Measurements from ENCODE around the gene TCEA3.

Gene TCEA3

DNA sequence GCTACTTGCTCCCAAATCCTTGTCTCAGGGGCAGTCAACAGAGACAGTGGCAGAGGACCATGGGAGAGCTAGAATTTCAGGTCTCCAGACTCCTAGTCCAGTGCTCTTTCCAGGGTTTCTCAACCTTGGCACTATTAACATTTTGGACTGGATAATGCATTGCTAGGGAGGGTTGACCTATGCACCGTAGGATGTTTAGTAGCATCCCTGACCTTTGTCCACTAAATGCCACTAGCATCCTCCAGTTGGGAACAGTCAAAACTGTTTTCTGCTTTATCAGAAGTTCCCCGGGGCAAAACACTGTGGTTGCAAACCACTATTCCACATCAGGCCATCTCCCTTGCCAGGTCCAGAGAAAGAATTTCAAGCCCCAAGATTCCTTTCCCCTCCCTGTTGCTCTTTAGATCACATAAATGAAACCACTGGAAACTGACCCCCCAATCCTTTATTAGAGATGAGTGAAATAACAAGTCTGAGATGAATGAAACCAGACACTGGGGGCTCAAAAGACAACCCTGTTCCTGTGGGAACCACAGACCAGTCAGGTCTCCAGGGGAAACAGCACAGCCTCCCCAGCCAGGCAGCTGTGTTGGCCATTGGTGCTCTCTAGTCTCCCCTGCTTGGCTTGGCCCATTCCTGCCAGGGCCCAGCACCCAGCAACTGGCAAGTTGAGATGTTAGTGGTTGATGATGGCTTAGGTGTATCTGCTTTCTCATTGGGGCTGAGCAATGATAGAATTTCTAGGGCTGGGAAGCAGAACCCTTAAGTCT lies 3.8 kb upstream of the TCEA3 start:
- TF ChIP-seq, protein P1, sequence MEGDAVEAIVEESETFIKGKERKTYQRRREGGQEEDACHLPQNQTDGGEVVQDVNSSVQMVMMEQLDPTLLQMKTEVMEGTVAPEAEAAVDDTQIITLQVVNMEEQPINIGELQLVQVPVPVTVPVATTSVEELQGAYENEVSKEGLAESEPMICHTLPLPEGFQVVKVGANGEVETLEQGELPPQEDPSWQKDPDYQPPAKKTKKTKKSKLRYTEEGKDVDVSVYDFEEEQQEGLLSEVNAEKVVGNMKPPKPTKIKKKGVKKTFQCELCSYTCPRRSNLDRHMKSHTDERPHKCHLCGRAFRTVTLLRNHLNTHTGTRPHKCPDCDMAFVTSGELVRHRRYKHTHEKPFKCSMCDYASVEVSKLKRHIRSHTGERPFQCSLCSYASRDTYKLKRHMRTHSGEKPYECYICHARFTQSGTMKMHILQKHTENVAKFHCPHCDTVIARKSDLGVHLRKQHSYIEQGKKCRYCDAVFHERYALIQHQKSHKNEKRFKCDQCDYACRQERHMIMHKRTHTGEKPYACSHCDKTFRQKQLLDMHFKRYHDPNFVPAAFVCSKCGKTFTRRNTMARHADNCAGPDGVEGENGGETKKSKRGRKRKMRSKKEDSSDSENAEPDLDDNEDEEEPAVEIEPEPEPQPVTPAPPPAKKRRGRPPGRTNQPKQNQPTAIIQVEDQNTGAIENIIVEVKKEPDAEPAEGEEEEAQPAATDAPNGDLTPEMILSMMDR (IDR thresholded peaks at IDR 0.05; ENCODE audit: poor library complexity, severe bottlenecking): no peak

DNA sequence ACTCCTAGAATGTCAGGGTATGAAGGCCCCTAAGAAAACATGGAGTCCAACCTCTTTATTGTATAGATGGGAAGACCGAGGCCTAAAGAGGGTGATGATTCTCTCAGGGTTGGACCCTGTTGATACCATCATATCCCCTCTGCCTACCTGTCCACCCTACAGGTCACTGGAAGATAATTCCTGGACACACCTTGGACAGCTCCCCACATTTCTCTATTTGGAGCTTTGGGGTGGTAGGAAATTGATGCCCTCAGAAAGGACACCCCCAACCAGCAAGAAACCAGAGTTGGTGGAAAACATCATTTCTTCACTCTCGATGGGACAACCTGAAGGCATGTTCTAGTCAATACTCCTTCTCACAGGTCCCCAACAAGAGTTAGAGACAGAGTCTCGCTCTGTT lies 3.0 kb upstream of the TCEA3 start:
- ATAC-seq (ENCODE audit: low read depth) (no peak), DNase-seq (ENCODE audit: low spot score) (no peak)
- Histone ChIP-seq H3K4me1 (ENCODE audit: insufficient read depth, poor library complexity, severe bottlenecking) (peaks cover 4% of the 10 kb centered on the region), H3K4me3 (ENCODE audit: severe bottlenecking) (no peak overlapping the region), H3K36me3 (ENCODE audit: low read depth) (peaks cover 9% of the 10 kb centered on the region), H3K27ac (ENCODE audit: poor library complexity, severe bottlenecking) (no peak overlapping the region), H3K27me3 (ENCODE audit: insufficient read depth, poor library complexity, severe bottlenecking) (no peaks in the 10 kb centered on the region), H3K9me3 (ENCODE audit: severe bottlenecking) (no peaks in the 10 kb centered on the region)
- TF ChIP-seq, protein P1 (IDR thresholded peaks at IDR 0.05; ENCODE audit: poor library complexity, severe bottlenecking): no peak

More for the DNA sequence above, 3.8 kb upstream of the TCEA3 start:
- Histone ChIP-seq H3K36me3 (ENCODE audit: low read depth) (peaks cover 12% of the 10 kb centered on the region), H3K27me3 (ENCODE audit: insufficient read depth, poor library complexity, severe bottlenecking) (no peaks in the 10 kb centered on the region), H3K4me1 (ENCODE audit: insufficient read depth, poor library complexity, severe bottlenecking) (peaks cover 3% of the 10 kb centered on the region), H3K4me3 (ENCODE audit: severe bottlenecking) (no peak overlapping the region), H3K27ac (ENCODE audit: poor library complexity, severe bottlenecking) (no peak overlapping the region), H3K9me3 (ENCODE audit: severe bottlenecking) (no peaks in the 10 kb centered on the region)
- DNase-seq (ENCODE audit: low spot score): no peak
- no peak for ATAC-seq (ENCODE audit: low read depth)

DNA sequence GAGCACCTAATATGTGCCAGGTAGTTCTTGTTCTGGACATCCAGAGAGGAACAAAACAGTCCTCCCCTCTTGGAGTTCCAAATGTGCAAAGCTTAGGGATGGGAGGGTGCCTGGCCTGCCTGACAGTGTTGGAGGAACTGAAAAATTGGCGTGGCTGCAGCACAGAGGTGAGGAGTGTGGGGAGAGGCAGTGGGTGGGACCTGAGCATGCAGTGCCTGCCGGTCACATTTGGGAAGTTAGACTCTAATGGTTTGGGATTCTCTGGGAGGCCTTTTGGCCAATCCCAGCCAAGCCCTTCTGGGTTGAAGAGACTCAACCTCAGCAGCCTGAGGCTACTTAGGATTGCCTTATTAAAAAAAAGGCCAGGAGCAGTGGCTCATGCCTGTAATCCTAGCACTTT lies 2.3 kb upstream of the TCEA3 start:
- TF ChIP-seq, protein P1 (IDR thresholded peaks at IDR 0.05; ENCODE audit: poor library complexity, severe bottlenecking): no peak
- DNase-seq (ENCODE audit: low spot score) (no peak), ATAC-seq (ENCODE audit: low read depth) (no peak)
- H3K4me1 ChIP-seq (ENCODE audit: insufficient read depth, poor library complexity, severe bottlenecking): peaks cover 4% of the 10 kb centered on the region
- H3K27ac ChIP-seq (ENCODE audit: poor library complexity, severe bottlenecking): no peak overlapping the region
- no peaks in the 10 kb centered on the region for H3K27me3 ChIP-seq (ENCODE audit: insufficient read depth, poor library complexity, severe bottlenecking)
- H3K9me3 ChIP-seq (ENCODE audit: severe bottlenecking): no peaks in the 10 kb centered on the region
- no peak overlapping the region for H3K4me3 ChIP-seq (ENCODE audit: severe bottlenecking)
- peaks cover 4% of the 10 kb centered on the region for H3K36me3 ChIP-seq (ENCODE audit: low read depth)

DNA sequence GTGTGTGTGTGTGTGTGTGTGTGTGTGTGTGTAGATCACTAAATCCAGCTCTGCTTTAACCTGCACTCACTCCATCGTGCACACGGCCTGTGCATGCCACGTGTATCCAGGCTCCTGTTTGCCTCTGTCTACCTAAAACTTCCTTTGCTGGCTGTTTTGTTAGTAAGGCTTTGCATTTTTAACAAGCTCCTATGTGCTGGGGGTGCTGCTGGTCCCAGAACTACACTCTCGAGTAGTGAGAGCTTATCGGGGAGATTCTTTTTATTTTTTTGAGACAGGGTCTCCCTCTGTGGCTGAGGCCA lies 596 bp upstream of the TCEA3 start:
- peaks cover 2% of the 10 kb centered on the region for H3K36me3 ChIP-seq (ENCODE audit: low read depth)
- DNase-seq (ENCODE audit: low spot score) (no peak), ATAC-seq (ENCODE audit: low read depth) (no peak)
- H3K27ac ChIP-seq (ENCODE audit: poor library complexity, severe bottlenecking): no peak overlapping the region
- peaks cover 4% of the 10 kb centered on the region for H3K4me1 ChIP-seq (ENCODE audit: insufficient read depth, poor library complexity, severe bottlenecking)
- no peaks in the 10 kb centered on the region for H3K27me3 ChIP-seq (ENCODE audit: insufficient read depth, poor library complexity, severe bottlenecking)
- no peaks in the 10 kb centered on the region for H3K9me3 ChIP-seq (ENCODE audit: severe bottlenecking)
- H3K4me3 ChIP-seq (ENCODE audit: severe bottlenecking): no peak overlapping the region
- TF ChIP-seq, protein P1 (IDR thresholded peaks at IDR 0.05; ENCODE audit: poor library complexity, severe bottlenecking): no peak

Data from RWPE2 (cell line).